ENCODE data around the gene METTL8. TPM values are rescaled to one million over a fixed set of nuclear protein-coding genes. Genes with fewer than 3 reads are reported as not detected.

The METTL8 gene
- total and polyA plus RNA-seq, 2 of the 13 experiments (the other 11 are each of a cell fraction or from before 2014, with no cell fraction given), result 18.6 to 68.2 TPM

DNA sequence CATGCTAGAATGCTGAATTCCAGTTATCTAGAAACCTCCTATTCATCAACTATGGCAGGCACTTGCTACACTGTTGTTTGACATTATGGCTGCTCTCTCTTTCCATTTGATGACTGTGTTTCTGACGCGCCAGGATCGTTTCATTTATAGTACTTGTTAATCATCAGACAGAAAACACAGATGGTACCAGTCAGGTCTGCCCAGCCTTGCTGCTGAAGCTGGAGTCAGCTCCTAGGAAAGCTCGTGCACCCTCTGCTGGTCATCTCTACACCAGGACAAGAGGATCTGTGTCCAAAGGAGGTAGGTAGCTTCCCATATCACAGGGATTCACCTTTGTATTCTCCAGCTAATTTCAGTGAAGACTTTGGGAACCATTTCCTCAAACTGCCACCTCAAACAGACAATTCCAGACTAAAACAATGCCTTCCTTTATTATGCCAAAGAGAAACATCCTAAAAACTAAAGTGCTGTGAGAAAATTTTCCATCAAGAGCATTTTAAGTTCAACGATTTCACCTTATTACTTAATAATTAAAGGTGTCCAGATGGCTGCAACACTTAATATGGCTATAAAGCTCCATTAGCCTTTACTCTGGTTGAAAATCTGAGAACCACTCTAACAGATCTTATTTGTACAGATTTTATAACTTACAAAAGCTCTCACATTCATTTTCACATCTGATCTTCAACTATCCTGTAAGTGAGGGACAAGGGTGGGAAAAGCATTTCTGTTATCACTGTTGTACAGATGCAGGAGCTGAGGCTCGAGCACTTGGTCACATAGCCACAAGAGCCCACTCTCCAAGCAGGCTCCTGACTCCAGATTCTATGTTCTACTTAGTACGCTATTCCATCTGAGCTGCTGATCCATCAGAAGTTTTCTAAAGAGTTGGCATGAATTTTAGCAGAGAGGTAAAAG is 17.5 kb downstream of the METTL8 start (continued):
- TF ChIP-seq, protein P1, sequence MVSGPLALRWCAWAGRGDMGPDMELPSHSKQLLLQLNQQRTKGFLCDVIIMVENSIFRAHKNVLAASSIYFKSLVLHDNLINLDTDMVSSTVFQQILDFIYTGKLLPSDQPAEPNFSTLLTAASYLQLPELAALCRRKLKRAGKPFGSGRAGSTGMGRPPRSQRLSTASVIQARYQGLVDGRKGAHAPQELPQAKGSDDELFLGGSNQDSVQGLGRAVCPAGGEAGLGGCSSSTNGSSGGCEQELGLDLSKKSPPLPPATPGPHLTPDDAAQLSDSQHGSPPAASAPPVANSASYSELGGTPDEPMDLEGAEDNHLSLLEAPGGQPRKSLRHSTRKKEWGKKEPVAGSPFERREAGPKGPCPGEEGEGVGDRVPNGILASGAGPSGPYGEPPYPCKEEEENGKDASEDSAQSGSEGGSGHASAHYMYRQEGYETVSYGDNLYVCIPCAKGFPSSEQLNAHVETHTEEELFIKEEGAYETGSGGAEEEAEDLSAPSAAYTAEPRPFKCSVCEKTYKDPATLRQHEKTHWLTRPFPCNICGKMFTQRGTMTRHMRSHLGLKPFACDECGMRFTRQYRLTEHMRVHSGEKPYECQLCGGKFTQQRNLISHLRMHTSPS (CRISPR knock-in tag; IDR thresholded peaks at IDR 0.05; ENCODE audit: low read depth), result no peak
- TF ChIP-seq GFI1 (CRISPR knock-in tag; IDR thresholded peaks at IDR 0.05; ENCODE audit: borderline replicate concordance) (no peak), ZNF615 (CRISPR knock-in tag; IDR thresholded peaks at IDR 0.05; ENCODE audit: borderline replicate concordance) (no peak), SETDB1 (CRISPR knock-in tag; IDR thresholded peaks at IDR 0.05; ENCODE audit: borderline replicate concordance) (no peak), ZNF44 (CRISPR knock-in tag; IDR thresholded peaks at IDR 0.05) (no peak), ZNF569 (CRISPR knock-in tag; IDR thresholded peaks at IDR 0.05; ENCODE audit: borderline replicate concordance) (no peak)
- TF ChIP-seq, protein P2, sequence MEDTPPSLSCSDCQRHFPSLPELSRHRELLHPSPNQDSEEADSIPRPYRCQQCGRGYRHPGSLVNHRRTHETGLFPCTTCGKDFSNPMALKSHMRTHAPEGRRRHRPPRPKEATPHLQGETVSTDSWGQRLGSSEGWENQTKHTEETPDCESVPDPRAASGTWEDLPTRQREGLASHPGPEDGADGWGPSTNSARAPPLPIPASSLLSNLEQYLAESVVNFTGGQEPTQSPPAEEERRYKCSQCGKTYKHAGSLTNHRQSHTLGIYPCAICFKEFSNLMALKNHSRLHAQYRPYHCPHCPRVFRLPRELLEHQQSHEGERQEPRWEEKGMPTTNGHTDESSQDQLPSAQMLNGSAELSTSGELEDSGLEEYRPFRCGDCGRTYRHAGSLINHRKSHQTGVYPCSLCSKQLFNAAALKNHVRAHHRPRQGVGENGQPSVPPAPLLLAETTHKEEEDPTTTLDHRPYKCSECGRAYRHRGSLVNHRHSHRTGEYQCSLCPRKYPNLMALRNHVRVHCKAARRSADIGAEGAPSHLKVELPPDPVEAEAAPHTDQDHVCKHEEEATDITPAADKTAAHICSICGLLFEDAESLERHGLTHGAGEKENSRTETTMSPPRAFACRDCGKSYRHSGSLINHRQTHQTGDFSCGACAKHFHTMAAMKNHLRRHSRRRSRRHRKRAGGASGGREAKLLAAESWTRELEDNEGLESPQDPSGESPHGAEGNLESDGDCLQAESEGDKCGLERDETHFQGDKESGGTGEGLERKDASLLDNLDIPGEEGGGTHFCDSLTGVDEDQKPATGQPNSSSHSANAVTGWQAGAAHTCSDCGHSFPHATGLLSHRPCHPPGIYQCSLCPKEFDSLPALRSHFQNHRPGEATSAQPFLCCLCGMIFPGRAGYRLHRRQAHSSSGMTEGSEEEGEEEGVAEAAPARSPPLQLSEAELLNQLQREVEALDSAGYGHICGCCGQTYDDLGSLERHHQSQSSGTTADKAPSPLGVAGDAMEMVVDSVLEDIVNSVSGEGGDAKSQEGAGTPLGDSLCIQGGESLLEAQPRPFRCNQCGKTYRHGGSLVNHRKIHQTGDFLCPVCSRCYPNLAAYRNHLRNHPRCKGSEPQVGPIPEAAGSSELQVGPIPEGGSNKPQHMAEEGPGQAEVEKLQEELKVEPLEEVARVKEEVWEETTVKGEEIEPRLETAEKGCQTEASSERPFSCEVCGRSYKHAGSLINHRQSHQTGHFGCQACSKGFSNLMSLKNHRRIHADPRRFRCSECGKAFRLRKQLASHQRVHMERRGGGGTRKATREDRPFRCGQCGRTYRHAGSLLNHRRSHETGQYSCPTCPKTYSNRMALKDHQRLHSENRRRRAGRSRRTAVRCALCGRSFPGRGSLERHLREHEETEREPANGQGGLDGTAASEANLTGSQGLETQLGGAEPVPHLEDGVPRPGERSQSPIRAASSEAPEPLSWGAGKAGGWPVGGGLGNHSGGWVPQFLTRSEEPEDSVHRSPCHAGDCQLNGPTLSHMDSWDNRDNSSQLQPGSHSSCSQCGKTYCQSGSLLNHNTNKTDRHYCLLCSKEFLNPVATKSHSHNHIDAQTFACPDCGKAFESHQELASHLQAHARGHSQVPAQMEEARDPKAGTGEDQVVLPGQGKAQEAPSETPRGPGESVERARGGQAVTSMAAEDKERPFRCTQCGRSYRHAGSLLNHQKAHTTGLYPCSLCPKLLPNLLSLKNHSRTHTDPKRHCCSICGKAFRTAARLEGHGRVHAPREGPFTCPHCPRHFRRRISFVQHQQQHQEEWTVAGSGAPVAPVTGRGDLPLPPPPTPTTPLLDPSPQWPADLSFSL (CRISPR knock-in tag; IDR thresholded peaks at IDR 0.05), result no peak
- TF ChIP-seq, protein P3, sequence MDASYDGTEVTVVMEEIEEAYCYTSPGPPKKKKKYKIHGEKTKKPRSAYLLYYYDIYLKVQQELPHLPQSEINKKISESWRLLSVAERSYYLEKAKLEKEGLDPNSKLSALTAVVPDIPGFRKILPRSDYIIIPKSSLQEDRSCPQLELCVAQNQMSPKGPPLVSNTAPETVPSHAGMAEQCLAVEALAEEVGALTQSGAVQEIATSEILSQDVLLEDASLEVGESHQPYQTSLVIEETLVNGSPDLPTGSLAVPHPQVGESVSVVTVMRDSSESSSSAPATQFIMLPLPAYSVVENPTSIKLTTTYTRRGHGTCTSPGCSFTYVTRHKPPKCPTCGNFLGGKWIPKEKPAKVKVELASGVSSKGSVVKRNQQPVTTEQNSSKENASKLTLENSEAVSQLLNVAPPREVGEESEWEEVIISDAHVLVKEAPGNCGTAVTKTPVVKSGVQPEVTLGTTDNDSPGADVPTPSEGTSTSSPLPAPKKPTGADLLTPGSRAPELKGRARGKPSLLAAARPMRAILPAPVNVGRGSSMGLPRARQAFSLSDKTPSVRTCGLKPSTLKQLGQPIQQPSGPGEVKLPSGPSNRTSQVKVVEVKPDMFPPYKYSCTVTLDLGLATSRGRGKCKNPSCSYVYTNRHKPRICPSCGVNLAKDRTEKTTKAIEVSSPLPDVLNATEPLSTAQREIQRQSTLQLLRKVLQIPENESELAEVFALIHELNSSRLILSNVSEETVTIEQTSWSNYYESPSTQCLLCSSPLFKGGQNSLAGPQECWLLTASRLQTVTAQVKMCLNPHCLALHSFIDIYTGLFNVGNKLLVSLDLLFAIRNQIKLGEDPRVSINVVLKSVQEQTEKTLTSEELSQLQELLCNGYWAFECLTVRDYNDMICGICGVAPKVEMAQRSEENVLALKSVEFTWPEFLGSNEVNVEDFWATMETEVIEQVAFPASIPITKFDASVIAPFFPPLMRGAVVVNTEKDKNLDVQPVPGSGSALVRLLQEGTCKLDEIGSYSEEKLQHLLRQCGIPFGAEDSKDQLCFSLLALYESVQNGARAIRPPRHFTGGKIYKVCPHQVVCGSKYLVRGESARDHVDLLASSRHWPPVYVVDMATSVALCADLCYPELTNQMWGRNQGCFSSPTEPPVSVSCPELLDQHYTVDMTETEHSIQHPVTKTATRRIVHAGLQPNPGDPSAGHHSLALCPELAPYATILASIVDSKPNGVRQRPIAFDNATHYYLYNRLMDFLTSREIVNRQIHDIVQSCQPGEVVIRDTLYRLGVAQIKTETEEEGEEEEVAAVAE (CRISPR knock-in tag; IDR thresholded peaks at IDR 0.05; ENCODE audit: borderline replicate concordance), result peak; percentile 58; the same call in 1 of the 2 replicates
- TF ChIP-seq, protein P4, sequence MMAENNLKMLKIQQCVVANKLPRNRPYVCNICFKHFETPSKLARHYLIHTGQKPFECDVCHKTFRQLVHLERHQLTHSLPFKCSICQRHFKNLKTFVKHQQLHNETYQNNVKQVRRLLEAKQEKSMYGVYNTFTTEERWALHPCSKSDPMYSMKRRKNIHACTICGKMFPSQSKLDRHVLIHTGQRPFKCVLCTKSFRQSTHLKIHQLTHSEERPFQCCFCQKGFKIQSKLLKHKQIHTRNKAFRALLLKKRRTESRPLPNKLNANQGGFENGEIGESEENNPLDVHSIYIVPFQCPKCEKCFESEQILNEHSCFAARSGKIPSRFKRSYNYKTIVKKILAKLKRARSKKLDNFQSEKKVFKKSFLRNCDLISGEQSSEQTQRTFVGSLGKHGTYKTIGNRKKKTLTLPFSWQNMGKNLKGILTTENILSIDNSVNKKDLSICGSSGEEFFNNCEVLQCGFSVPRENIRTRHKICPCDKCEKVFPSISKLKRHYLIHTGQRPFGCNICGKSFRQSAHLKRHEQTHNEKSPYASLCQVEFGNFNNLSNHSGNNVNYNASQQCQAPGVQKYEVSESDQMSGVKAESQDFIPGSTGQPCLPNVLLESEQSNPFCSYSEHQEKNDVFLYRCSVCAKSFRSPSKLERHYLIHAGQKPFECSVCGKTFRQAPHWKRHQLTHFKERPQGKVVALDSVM (CRISPR knock-in tag; IDR thresholded peaks at IDR 0.05), result no peak

Data from HepG2 (cell line).